HepG2 (cell line): ENCODE measurements around the gene PFDN1. TPM values are rescaled to one million over a fixed set of nuclear protein-coding genes. Genes with fewer than 3 reads are reported as not detected.

ENCODE experiments used
- AHDC1 ChIP-seq: sonication (generic); formaldehyde crosslinking; IDR thresholded peaks from 2 replicates; pipeline ENCODE4 v1.5.1; 2020; ENCODE audit warnings: mild to moderate bottlenecking, missing genetic modification reagents, borderline replicate concordance
- EEA1 ChIP-seq: sonication (generic); formaldehyde crosslinking; IDR thresholded peaks from 2 replicates; pipeline ENCODE4 v1.5.1; 2020; ENCODE audit warnings: mild to moderate bottlenecking, missing genetic modification reagents, borderline replicate concordance
- HOMEZ ChIP-seq: IDR thresholded peaks from 2 replicates; pipeline ENCODE4 v1.6.1; 2016; ENCODE audit warnings: low read depth
- ISL2 ChIP-seq: sonication (generic); formaldehyde crosslinking; IDR thresholded peaks from 2 replicates; pipeline ENCODE4 v1.5.0; 2020; ENCODE audit warnings: missing genetic modification reagents
- KMT2A ChIP-seq: sonication (generic); formaldehyde crosslinking; IDR thresholded peaks from 2 replicates; pipeline ENCODE4 v1.4.0; 2020; ENCODE audit warnings: missing genetic modification reagents
- MXD4 ChIP-seq: IDR thresholded peaks from 2 replicates; pipeline ENCODE4 v1.6.1; 2016; ENCODE audit warnings: mild to moderate bottlenecking, missing biosample characterization, missing genetic modification reagents
- PHB2 ChIP-seq: fragments of 450-650 bp; IDR thresholded peaks from 2 replicates; pipeline ENCODE4 v1.6.1; 2018; ENCODE audit not compliant: partially characterized antibody
- RBM39 ChIP-seq: fragments of 200-400 bp; formaldehyde crosslinking; IDR thresholded peaks from one replicate; pipeline ENCODE4 v1.6.1; 2018; ENCODE audit warnings: antibody characterized with exemption, mild to moderate bottlenecking, low read depth, low read length; ENCODE audit not compliant: poor library complexity, severe bottlenecking
- RXRB ChIP-seq: IDR thresholded peaks from 2 replicates; pipeline ENCODE4 v1.6.1; 2016; ENCODE audit warnings: borderline replicate concordance, missing genetic modification reagents, missing compliant biosample characterization
- SRF ChIP-seq: IDR thresholded peaks from 2 replicates; pipeline ENCODE4 v1.6.1; 2011; ENCODE audit warnings: mild to moderate bottlenecking, low read depth, low read length, moderate library complexity
- TOE1 ChIP-seq: sonication (generic); formaldehyde crosslinking; IDR thresholded peaks from 2 replicates; pipeline ENCODE4 v1.4.0; 2020; ENCODE audit warnings: mild to moderate bottlenecking, missing genetic modification reagents
- ZBED4 ChIP-seq: sonication (generic); formaldehyde crosslinking; IDR thresholded peaks from 2 replicates; pipeline ENCODE4 v1.4.0; 2020; ENCODE audit warnings: missing genetic modification reagents, borderline replicate concordance
- ZBTB26 ChIP-seq: IDR thresholded peaks from 2 replicates; pipeline ENCODE4 v1.6.1; 2016; ENCODE audit warnings: missing compliant biosample characterization, missing genetic modification reagents, borderline replicate concordance
- ZNF766 ChIP-seq: sonication (generic); formaldehyde crosslinking; IDR thresholded peaks from 2 replicates; pipeline ENCODE4 v1.5.0; 2020; ENCODE audit warnings: missing genetic modification reagents, borderline replicate concordance
- polyA plus RNA-seq, 8 experiments: library from polyadenylated mRNA; depleted of rRNA in 3 of 8; stranded (reverse) in 7 of 8; unstranded in 1 of 8; fragments of >200 nt; fragmentation: Illumina TruSeq in 4 of 8; extraction: Trizol in 4 of 8; gene quantifications; 2 replicates each; pipeline versions ENCODE4 v1.2.1 to v1.2.3, GENCODE V29; 2011 to 2016; ENCODE audit warnings: low read depth in 4 of 8, missing spikeins in 1 of 8, mixed read lengths in 1 of 8; ENCODE audit not compliant: insufficient read depth in 1 of 8
- total RNA-seq, 5 experiments: library from RNA; depleted of rRNA; stranded (reverse); fragments of >200 nt; fragmentation: Illumina TruSeq; extraction: Trizol; gene quantifications; 2 replicates each; pipeline ENCODE4 v1.2.3, GENCODE V29; 2016; ENCODE audit warnings: low read depth in 1 of 5
- TF ChIP-seq, protein P1 (sequence below): sonication (generic); formaldehyde crosslinking; IDR thresholded peaks from 2 replicates; pipeline ENCODE4 v1.4.0; 2020; ENCODE audit warnings: mild to moderate bottlenecking, missing genetic modification reagents

Gene PFDN1
- total and polyA plus RNA-seq, 2 of the 13 experiments (the other 11 are each of a cell fraction or from before 2014, with no cell fraction given): 67.2 to 70.8 TPM

GRCh38 chr5:140244525-140245025 lies 58.3 kb downstream of the PFDN1 start (continued):
- TF ChIP-seq ZBED4: peak; percentile 85; the same call in 1 of the 2 replicates
- no peak for TF ChIP-seq TOE1 (CRISPR knock-in tag)
- TF ChIP-seq PHB2: no peak
- TF ChIP-seq MXD4 (CRISPR knock-in tag): no peak
- no peak for TF ChIP-seq EEA1
- TF ChIP-seq ZNF766 (CRISPR knock-in tag): no peak
- no peak for TF ChIP-seq HOMEZ (CRISPR knock-in tag)
- TF ChIP-seq AHDC1 (CRISPR knock-in tag): no peak
- TF ChIP-seq ZBTB26 (CRISPR knock-in tag): no peak
- TF ChIP-seq, protein P1, sequence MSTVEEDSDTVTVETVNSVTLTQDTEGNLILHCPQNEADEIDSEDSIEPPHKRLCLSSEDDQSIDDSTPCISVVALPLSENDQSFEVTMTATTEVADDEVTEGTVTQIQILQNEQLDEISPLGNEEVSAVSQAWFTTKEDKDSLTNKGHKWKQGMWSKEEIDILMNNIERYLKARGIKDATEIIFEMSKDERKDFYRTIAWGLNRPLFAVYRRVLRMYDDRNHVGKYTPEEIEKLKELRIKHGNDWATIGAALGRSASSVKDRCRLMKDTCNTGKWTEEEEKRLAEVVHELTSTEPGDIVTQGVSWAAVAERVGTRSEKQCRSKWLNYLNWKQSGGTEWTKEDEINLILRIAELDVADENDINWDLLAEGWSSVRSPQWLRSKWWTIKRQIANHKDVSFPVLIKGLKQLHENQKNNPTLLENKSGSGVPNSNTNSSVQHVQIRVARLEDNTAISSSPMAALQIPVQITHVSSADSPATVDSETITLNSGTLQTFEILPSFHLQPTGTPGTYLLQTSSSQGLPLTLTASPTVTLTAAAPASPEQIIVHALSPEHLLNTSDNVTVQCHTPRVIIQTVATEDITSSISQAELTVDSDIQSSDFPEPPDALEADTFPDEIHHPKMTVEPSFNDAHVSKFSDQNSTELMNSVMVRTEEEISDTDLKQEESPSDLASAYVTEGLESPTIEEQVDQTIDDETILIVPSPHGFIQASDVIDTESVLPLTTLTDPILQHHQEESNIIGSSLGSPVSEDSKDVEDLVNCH (CRISPR knock-in tag): no peak
- no peak for TF ChIP-seq SRF
- TF ChIP-seq RBM39: no peak
- 0 out of 2 replicates have a peak, but pooled peaks have one; percentile 35 for TF ChIP-seq KMT2A
- peak; percentile 19; the same call in 1 of the 2 replicates for TF ChIP-seq RXRB
- no peak for TF ChIP-seq ISL2 (CRISPR knock-in tag)
